ENCODE data around the gene GBX2.

Gene GBX2

DNA sequence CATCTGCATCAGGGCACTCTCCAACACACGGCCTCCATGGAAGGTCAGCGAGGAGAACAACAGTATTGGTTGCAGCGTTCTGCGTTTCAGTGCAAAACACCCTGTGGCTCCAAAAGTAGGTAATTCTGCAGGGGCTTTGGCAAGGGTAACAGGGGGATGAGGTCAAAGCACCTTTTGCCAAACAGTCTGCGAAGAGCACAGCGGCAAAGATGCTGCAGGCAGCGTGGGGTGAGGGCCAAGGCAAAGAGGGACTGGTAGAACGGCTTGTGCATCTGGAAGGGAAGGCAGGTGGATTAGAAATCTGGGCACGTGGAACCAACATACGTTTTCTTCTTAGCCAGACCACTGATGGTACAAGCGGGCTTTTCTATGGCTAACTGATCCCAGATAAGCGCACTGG is 26.6 kb upstream of the GBX2 start:
- no peak for ATAC-seq
- TF ChIP-seq ZFP3 (CRISPR knock-in tag; IDR thresholded peaks at IDR 0.05) (no peak), ZNF70 (CRISPR knock-in tag; IDR thresholded peaks at IDR 0.05) (no peak), PPARA (CRISPR knock-in tag; IDR thresholded peaks at IDR 0.05; ENCODE audit: borderline replicate concordance) (no peak), SNAI2 (CRISPR knock-in tag; IDR thresholded peaks at IDR 0.05) (no peak), ESRRG (CRISPR knock-in tag; IDR thresholded peaks at IDR 0.05) (no peak), BACH2 (CRISPR knock-in tag; IDR thresholded peaks at IDR 0.05; ENCODE audit: borderline replicate concordance) (no peak)
- TF ChIP-seq, protein P1, sequence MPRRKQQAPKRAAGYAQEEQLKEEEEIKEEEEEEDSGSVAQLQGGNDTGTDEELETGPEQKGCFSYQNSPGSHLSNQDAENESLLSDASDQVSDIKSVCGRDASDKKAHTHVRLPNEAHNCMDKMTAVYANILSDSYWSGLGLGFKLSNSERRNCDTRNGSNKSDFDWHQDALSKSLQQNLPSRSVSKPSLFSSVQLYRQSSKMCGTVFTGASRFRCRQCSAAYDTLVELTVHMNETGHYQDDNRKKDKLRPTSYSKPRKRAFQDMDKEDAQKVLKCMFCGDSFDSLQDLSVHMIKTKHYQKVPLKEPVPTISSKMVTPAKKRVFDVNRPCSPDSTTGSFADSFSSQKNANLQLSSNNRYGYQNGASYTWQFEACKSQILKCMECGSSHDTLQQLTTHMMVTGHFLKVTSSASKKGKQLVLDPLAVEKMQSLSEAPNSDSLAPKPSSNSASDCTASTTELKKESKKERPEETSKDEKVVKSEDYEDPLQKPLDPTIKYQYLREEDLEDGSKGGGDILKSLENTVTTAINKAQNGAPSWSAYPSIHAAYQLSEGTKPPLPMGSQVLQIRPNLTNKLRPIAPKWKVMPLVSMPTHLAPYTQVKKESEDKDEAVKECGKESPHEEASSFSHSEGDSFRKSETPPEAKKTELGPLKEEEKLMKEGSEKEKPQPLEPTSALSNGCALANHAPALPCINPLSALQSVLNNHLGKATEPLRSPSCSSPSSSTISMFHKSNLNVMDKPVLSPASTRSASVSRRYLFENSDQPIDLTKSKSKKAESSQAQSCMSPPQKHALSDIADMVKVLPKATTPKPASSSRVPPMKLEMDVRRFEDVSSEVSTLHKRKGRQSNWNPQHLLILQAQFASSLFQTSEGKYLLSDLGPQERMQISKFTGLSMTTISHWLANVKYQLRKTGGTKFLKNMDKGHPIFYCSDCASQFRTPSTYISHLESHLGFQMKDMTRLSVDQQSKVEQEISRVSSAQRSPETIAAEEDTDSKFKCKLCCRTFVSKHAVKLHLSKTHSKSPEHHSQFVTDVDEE (CRISPR knock-in tag; IDR thresholded peaks at IDR 0.05) = no peak

DNA sequence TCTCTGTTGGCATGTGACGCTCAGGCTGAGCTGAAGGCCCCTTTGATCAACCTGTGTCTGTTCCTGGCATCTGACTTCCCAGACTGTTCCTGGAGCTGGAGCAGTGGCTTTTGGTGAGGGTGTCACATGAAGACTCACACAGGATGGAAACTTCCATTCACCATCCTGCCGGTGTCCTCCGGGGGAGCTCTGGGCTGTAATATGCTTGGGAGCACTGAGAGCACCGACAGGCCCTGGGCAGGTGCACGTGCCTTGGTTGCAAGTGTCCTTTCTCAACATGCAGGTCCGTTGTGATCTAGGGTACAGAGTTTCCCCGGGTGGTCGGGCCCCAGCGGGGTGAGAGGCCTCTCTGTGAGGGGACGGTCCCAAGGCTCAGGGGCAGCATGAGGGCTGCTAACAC is 24.8 kb upstream of the GBX2 start:
- ATAC-seq = no peak
- no peak for TF ChIP-seq GLIS3 (CRISPR knock-in tag; IDR thresholded peaks at IDR 0.05)
- no peak for TF ChIP-seq ZFP3 (CRISPR knock-in tag; IDR thresholded peaks at IDR 0.05)
- no peak for TF ChIP-seq RARB (CRISPR knock-in tag; IDR thresholded peaks at IDR 0.05)
- no peak for TF ChIP-seq ESRRG (CRISPR knock-in tag; IDR thresholded peaks at IDR 0.05)
- no peak for TF ChIP-seq PPARA (CRISPR knock-in tag; IDR thresholded peaks at IDR 0.05; ENCODE audit: borderline replicate concordance)
- no peak for TF ChIP-seq TCF4 (CRISPR knock-in tag; IDR thresholded peaks at IDR 0.05; ENCODE audit: borderline replicate concordance)
- TF ChIP-seq, protein P2, sequence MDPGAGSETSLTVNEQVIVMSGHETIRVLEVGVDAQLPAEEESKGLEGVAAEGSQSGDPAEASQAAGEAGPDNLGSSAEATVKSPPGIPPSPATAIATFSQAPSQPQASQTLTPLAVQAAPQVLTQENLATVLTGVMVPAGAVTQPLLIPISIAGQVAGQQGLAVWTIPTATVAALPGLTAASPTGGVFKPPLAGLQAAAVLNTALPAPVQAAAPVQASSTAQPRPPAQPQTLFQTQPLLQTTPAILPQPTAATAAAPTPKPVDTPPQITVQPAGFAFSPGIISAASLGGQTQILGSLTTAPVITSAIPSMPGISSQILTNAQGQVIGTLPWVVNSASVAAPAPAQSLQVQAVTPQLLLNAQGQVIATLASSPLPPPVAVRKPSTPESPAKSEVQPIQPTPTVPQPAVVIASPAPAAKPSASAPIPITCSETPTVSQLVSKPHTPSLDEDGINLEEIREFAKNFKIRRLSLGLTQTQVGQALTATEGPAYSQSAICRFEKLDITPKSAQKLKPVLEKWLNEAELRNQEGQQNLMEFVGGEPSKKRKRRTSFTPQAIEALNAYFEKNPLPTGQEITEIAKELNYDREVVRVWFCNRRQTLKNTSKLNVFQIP (CRISPR knock-in tag; IDR thresholded peaks at IDR 0.05; ENCODE audit: borderline replicate concordance, low read depth) = no peak
- no peak for TF ChIP-seq ISL1 (CRISPR knock-in tag; IDR thresholded peaks at IDR 0.05)

DNA sequence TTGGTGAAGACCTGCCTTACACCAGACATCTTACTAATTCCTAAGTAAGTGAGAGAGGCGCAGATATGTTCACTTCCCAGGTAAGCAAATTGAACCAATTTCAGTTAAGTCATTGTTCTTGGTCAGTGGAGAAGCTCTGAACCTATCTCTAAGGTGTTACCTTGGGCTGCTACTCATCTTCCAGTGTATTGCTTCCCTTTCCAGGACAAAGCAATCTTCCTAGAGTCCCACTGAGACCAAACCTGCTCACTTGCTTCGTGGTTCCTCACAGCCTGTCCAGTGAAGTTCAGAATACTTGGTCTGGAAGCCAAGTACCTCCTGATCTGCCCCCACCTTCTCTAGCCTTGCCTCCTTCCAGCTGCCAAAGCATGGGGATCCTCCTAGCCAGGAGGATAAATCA is 22.5 kb upstream of the GBX2 start:
- ATAC-seq = no peak
- TF ChIP-seq OSR1 (CRISPR knock-in tag; IDR thresholded peaks at IDR 0.05) = no peak
- TF ChIP-seq ISL1 (CRISPR knock-in tag; IDR thresholded peaks at IDR 0.05) = no peak
- TF ChIP-seq, protein P3, sequence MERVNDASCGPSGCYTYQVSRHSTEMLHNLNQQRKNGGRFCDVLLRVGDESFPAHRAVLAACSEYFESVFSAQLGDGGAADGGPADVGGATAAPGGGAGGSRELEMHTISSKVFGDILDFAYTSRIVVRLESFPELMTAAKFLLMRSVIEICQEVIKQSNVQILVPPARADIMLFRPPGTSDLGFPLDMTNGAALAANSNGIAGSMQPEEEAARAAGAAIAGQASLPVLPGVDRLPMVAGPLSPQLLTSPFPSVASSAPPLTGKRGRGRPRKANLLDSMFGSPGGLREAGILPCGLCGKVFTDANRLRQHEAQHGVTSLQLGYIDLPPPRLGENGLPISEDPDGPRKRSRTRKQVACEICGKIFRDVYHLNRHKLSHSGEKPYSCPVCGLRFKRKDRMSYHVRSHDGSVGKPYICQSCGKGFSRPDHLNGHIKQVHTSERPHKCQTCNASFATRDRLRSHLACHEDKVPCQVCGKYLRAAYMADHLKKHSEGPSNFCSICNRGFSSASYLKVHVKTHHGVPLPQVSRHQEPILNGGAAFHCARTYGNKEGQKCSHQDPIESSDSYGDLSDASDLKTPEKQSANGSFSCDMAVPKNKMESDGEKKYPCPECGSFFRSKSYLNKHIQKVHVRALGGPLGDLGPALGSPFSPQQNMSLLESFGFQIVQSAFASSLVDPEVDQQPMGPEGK (CRISPR knock-in tag; IDR thresholded peaks at IDR 0.05; ENCODE audit: borderline replicate concordance) = no peak
- TF ChIP-seq, protein P4, sequence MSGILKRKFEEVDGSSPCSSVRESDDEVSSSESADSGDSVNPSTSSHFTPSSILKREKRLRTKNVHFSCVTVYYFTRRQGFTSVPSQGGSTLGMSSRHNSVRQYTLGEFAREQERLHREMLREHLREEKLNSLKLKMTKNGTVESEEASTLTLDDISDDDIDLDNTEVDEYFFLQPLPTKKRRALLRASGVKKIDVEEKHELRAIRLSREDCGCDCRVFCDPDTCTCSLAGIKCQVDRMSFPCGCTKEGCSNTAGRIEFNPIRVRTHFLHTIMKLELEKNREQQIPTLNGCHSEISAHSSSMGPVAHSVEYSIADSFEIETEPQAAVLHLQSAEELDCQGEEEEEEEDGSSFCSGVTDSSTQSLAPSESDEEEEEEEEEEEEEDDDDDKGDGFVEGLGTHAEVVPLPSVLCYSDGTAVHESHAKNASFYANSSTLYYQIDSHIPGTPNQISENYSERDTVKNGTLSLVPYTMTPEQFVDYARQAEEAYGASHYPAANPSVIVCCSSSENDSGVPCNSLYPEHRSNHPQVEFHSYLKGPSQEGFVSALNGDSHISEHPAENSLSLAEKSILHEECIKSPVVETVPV (CRISPR knock-in tag; IDR thresholded peaks at IDR 0.05) = no peak
- no peak for TF ChIP-seq ZFP3 (CRISPR knock-in tag; IDR thresholded peaks at IDR 0.05)
- TF ChIP-seq ZNF8 (CRISPR knock-in tag; IDR thresholded peaks at IDR 0.05) = no peak
- no peak for TF ChIP-seq BACH2 (CRISPR knock-in tag; IDR thresholded peaks at IDR 0.05; ENCODE audit: borderline replicate concordance)
- TF ChIP-seq TCF4 (CRISPR knock-in tag; IDR thresholded peaks at IDR 0.05; ENCODE audit: borderline replicate concordance) = no peak
- TF ChIP-seq ARNTL (CRISPR knock-in tag; IDR thresholded peaks at IDR 0.05; ENCODE audit: borderline replicate concordance, low read depth) = no peak
- TF ChIP-seq RARB (CRISPR knock-in tag; IDR thresholded peaks at IDR 0.05) = no peak
- no peak for TF ChIP-seq ZNF70 (CRISPR knock-in tag; IDR thresholded peaks at IDR 0.05)

DNA sequence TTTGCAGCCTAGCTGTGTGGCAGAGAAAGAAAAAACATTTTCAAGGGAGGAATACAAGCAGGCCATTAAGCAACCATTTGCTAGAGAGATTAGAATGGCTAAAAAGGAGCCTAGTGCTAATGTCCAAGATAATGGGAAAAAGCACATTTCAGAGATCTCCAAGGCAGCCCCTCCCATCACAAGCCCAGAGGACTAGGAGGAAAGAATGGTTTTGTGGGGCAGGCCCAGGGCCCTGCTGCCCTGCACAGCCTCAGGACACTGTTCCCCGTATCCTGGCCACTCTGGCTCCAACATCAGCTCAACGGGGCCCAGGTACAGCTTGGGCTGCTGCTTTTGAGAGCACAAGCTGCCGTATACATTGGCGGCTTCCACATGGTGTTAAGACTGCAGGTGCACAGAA is 16.5 kb upstream of the GBX2 start:
- TF ChIP-seq RARB (CRISPR knock-in tag; IDR thresholded peaks at IDR 0.05) (no peak), SNAI2 (CRISPR knock-in tag; IDR thresholded peaks at IDR 0.05) (no peak), ESRRG (CRISPR knock-in tag; IDR thresholded peaks at IDR 0.05) (no peak), ZFP30 (CRISPR knock-in tag; IDR thresholded peaks at IDR 0.05) (no peak), ZC3H10 (CRISPR knock-in tag; IDR thresholded peaks at IDR 0.05) (no peak), ZNF8 (CRISPR knock-in tag; IDR thresholded peaks at IDR 0.05) (no peak), ISL1 (CRISPR knock-in tag; IDR thresholded peaks at IDR 0.05) (no peak), ZFP3 (CRISPR knock-in tag; IDR thresholded peaks at IDR 0.05) (no peak), TCF4 (CRISPR knock-in tag; IDR thresholded peaks at IDR 0.05; ENCODE audit: borderline replicate concordance) (no peak)
- TF ChIP-seq, protein P3 (CRISPR knock-in tag; IDR thresholded peaks at IDR 0.05; ENCODE audit: borderline replicate concordance) = no peak
- TF ChIP-seq, protein P5, sequence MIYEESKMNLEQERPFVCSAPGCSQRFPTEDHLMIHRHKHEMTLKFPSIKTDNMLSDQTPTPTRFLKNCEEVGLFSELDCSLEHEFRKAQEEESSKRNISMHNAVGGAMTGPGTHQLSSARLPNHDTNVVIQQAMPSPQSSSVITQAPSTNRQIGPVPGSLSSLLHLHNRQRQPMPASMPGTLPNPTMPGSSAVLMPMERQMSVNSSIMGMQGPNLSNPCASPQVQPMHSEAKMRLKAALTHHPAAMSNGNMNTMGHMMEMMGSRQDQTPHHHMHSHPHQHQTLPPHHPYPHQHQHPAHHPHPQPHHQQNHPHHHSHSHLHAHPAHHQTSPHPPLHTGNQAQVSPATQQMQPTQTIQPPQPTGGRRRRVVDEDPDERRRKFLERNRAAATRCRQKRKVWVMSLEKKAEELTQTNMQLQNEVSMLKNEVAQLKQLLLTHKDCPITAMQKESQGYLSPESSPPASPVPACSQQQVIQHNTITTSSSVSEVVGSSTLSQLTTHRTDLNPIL (CRISPR knock-in tag; IDR thresholded peaks at IDR 0.05; ENCODE audit: low read depth) = no peak
- no peak for ATAC-seq
